MM.1S (cell line): ENCODE results near the gene MED13L.

ENCODE experiments used
- CTCF ChIP-seq: fragments of 300-600 bp; sonication (generic); IDR thresholded peaks from 2 replicates; pipeline ENCODE4 v1.5.1; 2016; ENCODE audit warnings: antibody characterized with exemption, low read length, mixed read lengths
- EZH2phosphoT487 ChIP-seq: fragments of 300-600 bp; sonication (generic); IDR thresholded peaks from 2 replicates; pipeline ENCODE4 v1.6.1; 2018; ENCODE audit warnings: antibody characterized with exemption, low read length

GRCh38 chr12:116317986-116318575 is 40.6 kb upstream of the MED13L start:
- TF ChIP-seq CTCF (no peak), EZH2phosphoT487 (no peak)
